ENCODE data around the gene PPP1R37.

The PPP1R37 gene

DNA sequence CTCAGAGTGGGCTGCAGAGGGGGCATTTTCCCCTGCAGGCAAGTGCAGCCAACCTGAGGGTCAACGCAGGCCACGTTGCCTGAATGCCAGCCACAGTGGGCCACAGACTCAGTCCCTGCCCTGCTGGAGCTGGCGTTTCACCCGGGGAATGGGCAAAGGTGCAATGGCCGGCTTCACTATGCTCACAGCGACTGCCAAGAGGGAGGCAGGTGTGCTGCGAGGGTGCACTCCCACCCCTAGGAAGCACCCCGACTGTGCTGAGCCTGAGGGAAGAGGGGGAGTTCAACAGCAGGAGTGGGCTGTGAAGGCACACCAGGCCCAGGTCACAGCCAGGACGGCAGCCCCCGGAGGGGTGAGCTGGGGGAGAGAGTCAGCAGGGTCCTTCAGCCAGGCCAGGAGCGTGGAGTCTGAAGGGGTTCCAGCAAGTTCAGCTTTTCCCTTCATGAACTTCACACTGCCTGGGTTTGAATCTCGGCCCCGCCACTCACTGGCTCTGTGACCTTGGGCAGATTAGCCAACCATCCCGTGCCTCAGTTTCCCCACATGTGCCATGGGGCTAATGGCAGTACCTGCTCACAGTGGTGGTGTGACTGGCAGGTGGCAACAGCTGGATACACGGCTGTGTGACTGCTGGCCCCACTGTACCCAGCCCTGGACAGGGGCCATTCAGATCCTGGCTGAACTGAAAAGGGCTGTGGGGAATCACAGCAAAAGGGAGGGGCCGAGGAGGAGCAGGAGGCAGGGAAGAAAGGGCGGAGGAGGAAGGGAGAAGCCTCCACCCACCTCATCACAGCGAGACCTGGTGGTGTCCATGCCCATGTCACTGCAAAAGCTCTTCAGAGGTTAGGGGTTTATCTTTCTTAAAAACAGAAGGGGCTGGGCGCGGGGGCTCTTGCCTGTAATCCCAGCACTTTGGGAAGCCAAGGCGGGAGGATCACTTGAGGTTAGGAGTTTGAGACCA lies 77.4 kb downstream of the PPP1R37 start:
- no peak for DNase-seq (ENCODE audit: low spot score)

DNA sequence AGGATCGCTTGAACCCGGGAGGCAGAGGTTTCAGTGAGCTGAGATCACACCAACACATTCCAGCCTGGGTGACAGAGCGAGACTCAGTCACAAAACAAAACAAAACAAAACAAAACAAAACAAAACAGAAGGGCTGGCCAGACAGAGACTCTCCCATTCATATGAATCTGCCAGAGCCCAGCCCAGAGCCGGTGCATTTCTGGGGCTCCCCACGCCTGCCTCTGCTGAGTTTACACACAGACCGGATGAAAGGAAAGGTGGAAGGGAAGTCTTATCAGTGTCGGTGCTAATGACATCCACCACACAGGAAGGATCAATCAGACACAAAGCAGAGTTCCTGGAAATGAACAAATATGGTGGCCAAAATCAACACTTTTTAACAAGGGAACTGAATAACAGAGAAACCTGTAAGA lies 78.2 kb downstream of the PPP1R37 start:
- DNase-seq (ENCODE audit: low spot score) = no peak

- DNase-seq (ENCODE audit: low spot score) = no peak
These were observed 79.2 kb downstream of the PPP1R37 start for GRCh38 chr19:45172173-45172572.

DNA sequence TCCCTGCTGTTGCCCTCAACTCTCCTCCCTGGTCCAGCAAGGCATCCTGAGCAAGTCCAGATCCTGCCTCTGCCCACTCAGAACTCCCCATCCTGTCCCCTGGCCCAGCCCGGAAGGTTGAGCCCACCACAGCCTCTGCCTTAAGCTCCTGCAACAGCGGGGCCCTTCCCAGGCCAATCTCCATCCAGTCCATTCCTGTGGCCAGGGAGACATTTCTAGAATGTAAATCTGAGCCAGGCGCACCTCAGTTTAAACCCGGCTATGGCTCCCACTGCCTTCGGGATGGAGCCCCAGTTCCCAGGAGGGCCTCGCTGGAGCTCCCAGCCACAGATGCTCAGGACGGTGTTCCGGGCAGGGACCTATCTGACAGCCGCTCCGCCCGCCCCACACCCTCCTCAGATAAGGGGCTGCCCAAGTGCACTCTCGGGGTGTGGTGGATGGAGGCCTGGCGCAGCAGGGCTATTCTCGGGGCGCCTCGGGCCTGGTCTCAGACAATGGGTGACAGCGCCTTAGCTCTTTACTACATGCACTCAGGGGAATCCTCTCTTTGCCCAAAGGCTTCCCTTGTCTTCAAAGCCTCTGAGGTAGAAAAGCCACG lies 79.7 kb downstream of the PPP1R37 start:
- DNase-seq (ENCODE audit: low spot score) = no peak

DNA sequence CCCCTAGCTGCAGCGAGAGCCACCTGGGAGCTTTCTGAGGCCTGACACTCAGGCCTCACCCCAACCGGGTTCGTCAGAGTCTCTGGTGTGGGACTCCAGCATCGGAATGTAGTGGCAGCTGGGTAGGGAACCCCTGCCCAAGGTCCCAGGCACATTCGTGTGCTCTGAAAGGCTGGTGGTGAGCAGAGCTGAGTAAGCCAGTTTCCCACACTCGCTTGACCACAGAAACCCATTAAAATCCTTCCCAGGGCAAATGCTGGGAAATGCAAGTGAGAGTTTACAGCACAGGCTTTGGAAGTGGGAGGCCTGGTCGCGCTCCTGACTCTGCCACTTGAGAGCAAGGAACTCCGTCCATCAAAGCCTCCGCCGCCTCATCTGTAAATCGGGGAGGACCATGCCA lies 80.8 kb downstream of the PPP1R37 start:
- DNase-seq (ENCODE audit: low spot score) = no peak

DNA sequence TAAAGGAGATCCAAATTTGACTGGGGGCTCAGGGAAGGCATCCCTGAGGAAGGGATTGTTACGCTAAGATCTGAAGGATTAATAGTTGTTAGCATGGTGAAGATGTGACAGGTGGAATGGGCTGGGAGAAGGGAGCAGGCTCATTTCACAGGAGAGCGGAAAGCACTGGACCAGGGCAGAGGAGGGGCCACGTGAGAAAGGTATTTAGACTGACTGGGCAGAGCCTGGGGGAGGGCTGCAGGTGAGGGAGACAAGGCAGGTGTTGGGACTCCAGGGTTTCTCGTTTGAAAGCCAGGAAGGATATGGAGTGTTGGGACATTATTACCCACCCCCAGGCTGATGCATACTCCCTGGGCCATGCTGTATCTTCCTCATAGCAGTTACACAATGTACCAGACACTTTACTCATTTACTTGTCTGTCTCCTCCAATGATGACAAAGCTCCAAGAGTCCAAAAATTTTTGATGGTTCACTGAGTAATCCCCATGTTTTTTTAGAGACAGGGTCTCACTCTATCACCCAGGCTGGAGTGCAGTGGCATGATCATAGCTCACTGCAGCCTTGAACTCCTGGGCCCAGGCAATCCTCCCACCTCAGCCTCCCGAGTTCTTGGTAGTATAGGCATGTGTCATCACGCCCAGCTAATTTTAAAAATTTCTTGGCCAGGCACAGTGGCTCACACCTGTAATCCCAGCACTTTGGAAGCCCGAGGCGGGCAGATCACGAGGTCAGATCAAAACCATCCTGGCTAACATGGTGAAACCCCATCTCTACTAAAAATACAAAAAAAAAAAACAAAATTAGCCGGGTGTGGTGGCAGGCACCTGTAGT lies 82.8 kb downstream of the PPP1R37 start:
- DNase-seq (ENCODE audit: low spot score) = no peak

DNA sequence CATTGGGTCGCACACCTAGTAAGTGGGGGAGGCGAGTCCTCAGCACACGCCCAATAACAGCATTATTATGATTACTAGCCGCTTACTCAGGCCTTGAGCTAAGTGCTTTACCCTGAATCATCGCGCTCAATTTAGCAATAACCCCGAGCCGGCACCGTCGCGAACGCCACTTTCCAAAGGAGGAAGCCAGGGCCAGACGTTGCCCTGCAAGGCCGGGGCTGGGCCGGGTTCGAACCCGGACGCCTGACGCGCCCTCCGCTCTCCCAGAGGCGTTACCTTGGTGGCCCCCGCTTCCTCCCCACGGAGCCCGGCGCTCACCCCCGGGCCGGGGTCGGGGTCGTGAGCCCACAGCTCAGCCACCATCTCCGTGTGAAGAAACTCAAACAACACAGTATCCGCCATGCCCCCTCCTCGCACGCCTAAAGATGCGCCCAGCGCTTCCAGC lies 84.9 kb downstream of the PPP1R37 start, which contains the start of gene TRAPPC6A:
Gene TRAPPC6A, minus strand, starts transcription at position 421 of the 445 bp plus-strand sequence. Its CDS starts 19 bp downstream, at position 402.
- no peak for DNase-seq (ENCODE audit: low spot score)

GRCh38 chr19:45178262-45179071 lies 85.5 kb downstream of the PPP1R37 start, which contains the start of gene BLOC1S3:
BLOC1S3 (plus strand) TSS chr19:45178784; CDS start chr19:45179297, 513 bp downstream.
- peak; percentile 99 for DNase-seq (ENCODE audit: low spot score)

GRCh38 chr19:45179072-45179891 lies 86.3 kb downstream of the PPP1R37 start:
- no peak for DNase-seq (ENCODE audit: low spot score)

DNA sequence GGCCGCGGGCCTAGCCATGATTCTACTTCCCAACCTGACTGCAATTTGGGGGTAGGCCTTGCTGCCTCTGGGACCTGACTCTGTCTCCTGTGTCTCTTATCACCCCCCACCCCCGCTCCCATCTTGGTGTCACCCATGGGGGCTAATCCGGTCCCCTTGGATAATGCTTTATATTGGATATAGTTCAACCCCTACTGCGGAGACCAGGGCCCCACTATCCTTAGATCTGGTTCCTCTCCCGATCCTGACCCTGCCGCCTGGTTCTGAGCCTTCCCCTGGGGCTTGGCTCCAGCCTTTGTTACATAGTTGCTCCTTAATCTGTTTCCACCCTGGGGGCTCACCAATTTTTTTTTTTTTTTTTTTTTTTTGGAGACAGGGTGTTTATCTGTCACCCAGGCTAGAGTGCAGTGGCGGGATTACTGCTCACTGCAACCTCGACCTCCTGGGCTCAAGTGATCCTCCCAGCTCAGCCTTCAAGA lies 87.0 kb downstream of the PPP1R37 start:
- DNase-seq (ENCODE audit: low spot score) = no peak

DNA sequence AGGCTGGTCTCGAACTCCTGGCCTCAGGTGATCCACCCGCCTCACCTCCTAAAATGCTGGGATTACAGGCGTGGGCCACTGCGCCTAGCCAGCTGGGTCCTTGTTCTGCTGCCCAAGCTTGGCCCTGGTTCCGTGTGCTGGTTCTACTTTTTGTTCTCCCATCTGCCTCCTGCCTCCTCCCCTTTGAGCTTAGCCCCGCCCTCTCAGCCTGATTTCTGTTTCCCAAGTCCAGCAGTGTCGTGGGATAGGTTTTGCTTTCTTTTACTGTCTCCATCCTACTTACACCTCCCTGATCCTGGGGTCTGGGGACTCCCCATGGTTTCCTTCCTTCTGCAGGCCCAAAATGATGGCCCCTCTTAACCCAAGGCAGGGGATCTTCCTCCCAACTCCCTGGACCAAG lies 88.0 kb downstream of the PPP1R37 start:
- DNase-seq (ENCODE audit: low spot score) = no peak

DNA sequence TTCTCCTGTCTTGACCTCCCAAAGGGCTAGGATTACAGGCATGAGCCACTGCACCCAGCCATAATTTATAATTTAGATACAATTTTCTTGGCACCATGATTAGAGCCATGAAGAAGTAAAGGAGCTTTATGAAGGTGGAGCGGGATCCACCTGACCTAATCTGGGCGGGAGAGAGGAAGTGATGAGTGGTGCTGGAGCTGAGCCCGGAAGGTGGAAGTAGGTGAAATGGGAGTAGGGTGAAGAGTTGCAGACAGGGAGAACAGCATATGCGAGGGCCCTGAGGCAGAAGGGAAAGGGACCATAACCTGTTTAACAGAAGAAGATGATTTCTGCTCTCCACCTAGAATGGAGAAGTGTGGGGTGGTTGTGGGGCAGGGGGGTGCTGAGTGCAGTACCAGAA lies 89.8 kb downstream of the PPP1R37 start:
- DNase-seq (ENCODE audit: low spot score) = no peak

- no peak for DNase-seq (ENCODE audit: low spot score)
These were observed 91.1 kb downstream of the PPP1R37 start for GRCh38 chr19:45184115-45184514.

GRCh38 chr19:45186509-45187334 lies 93.7 kb downstream of the PPP1R37 start:
- DNase-seq (ENCODE audit: low spot score) = no peak

DNA sequence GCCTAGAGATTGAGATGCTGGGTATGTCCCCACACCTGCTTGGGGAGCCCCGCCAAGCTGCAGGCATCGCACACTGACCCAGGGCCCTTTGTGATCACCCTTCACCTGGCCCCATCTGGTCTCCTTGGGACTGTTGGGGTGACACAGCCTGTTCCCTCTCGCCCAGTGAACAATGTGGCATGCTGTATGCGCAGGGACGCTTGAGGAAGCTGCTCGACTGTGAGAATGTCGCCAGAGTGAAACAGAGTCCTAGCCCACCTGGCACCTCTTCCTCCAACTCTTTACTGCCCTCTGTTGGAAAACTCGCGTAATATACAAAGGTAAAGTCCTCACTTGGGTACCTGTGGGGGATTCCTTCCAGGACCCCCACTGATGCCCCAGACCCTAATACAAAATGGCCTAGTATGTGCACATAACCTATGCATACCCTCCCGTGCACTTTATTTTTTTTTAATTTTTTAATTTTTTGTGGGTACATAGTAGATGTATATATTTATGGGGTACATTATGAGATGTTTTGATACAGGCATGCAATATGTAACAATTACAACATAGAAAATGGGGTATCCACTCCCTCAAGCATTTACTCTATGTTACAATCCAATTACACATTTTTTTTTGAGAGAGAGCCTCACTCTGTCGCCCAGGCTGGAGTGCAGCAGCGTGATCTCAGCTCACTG lies 94.6 kb downstream of the PPP1R37 start:
- peak; percentile 63 for DNase-seq (ENCODE audit: low spot score)

GRCh38 chr19:45189971-45190370 lies 97.0 kb downstream of the PPP1R37 start:
- DNase-seq (ENCODE audit: low spot score) = no peak

GRCh38 chr19:45191375-45191774 lies 98.4 kb downstream of the PPP1R37 start:
- DNase-seq (ENCODE audit: low spot score) = no peak

- DNase-seq (ENCODE audit: low spot score) = no peak
These were observed 102.8 kb downstream of the PPP1R37 start for GRCh38 chr19:45195764-45196163.

All from HuH-7.5 (cell line).